Activated CD8-positive, alpha-beta memory T cell treated with anti-CD3 and anti-CD28 coated beads, Interleukin-2, amount 10 ng/mL, durations not matched to agents 7 days and 5 days (primary cell): ENCODE measurements around the gene STX11. TPM values are rescaled to one million over a fixed set of nuclear protein-coding genes. Genes with fewer than 3 reads are reported as not detected.
A peak's percentile ranks its signal among the peaks of the same experiment; 100 is the strongest.

Source experiments
- ATAC-seq: fragments of 150-1000 bp; cut with Tn5 transposase; one replicate; pipeline ENCODE4 v1.10.0; 2021; ENCODE audit warnings: moderate library complexity
- CTCF ChIA-PET: fragments of 350-600 bp; sonication (Branson Sonifier 250); formaldehyde crosslinking; loops from one replicate; lab custom pipeline; 2021; ENCODE audit warnings: antibody characterized with exemption; lab: Charles Lee
- DNase-seq: peaks from one replicate; pipeline ENCODE4 v3.0.0-alpha.2; 2020
- H3K27ac Mint-ChIP-seq: one replicate; pipeline ENCODE4 v1.8.0; 2021; ENCODE audit warnings: mild to moderate bottlenecking, mixed read lengths
- H3K27me3 Mint-ChIP-seq: one replicate; pipeline ENCODE4 v1.8.0; 2021; ENCODE audit warnings: mixed read lengths
- H3K36me3 Mint-ChIP-seq: one replicate; pipeline ENCODE4 v1.8.0; 2021; ENCODE audit warnings: mild to moderate bottlenecking, mixed read lengths
- H3K4me1 Mint-ChIP-seq: one replicate; pipeline ENCODE4 v1.8.0; 2021; ENCODE audit warnings: mixed read lengths
- H3K4me3 Mint-ChIP-seq: one replicate; pipeline ENCODE4 v1.8.0; 2021; ENCODE audit warnings: mild to moderate bottlenecking, moderate library complexity, mixed read lengths
- H3K9me3 Mint-ChIP-seq: one replicate; pipeline ENCODE4 v1.8.0; 2022; ENCODE audit warnings: low read depth, mixed read lengths
- total RNA-seq, 2 experiments: library from RNA; stranded (reverse); gene quantifications; one replicate each; pipeline ENCODE4 v1.2.3, GENCODE V29; 2021

Gene STX11
- total RNA-seq, 2 experiments from 2014 or later: 26.5 to 29.0 TPM

DNA sequence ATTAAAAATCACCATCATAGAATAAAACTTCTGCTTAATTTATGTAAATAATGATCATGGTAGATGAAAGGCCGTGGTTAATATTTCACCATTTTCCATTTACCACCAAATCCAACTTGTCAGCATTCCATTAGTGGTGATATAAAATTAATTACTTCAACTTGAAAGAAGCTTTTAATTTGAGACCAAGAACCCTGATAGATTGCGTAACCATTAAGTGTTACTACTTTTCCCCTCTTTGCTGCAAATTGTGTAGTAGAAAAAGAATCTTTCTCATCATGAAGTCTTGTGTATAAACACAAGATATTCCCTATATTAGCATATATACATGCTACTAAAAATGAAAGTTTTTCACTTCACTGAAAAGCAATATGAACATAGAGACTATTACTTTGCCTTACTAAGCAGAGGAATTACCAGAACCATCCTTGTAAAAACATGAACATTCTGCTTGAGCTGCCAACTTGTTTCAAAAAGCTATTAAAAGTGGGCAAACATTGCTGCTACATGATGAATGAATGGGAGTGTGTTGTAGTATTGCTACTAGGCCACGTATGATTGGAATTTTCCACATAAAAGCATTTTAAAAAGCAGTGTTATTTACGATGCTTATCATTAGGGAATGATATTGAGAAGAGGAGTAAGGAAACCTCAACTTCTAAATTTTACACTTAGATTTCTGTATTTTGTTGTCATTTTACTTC is 35.0 kb downstream of the STX11 start:
- ATAC-seq (no peak), DNase-seq (no peak)
- CTCF ChIA-PET: interaction anchor here (1.0 kb wide), 1 partner anchor 8 kb away, joined by 3 read pairs; no protein-coding TSS in a partner anchor
- Mint-ChIP-seq H3K4me1 (peaks cover 9% of the 10 kb centered on the region), H3K36me3 (peaks cover 71% of the 10 kb centered on the region), H3K9me3 (peaks cover 3% of the 10 kb centered on the region), H3K4me3 (no peak overlapping the region), H3K27ac (no peak overlapping the region), H3K27me3 (no peaks in the 10 kb centered on the region)

DNA sequence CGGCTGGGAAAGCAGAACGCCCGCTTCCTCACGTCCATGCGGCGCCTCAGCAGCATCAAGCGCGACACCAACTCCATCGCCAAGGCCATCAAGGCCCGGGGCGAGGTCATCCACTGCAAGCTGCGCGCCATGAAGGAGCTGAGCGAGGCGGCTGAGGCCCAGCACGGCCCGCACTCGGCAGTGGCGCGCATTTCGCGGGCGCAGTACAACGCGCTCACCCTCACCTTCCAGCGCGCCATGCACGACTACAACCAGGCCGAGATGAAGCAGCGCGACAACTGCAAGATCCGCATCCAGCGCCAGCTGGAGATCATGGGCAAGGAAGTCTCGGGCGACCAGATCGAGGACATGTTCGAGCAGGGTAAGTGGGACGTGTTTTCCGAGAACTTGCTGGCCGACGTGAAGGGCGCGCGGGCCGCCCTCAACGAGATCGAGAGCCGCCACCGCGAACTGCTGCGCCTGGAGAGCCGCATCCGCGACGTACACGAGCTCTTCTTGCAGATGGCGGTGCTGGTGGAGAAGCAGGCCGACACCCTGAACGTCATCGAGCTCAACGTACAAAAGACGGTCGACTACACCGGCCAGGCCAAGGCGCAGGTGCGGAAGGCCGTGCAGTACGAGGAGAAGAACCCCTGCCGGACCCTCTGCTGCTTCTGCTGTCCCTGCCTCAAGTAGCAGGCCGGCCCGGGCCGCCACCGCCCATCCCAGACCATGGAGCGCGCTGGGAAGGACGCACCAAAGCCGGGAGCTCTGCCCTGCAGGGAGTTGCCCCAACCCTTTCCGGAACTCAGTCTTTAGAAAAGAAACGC is 36.7 kb downstream of the STX11 start:
- DNase-seq (no peak), ATAC-seq (no peak)
- Mint-ChIP-seq H3K4me1 (peaks cover 6% of the 10 kb centered on the region), H3K36me3 (peaks cover 64% of the 10 kb centered on the region), H3K9me3 (peaks cover 3% of the 10 kb centered on the region), H3K27ac (no peak overlapping the region), H3K27me3 (no peaks in the 10 kb centered on the region), H3K4me3 (no peak overlapping the region)
- CTCF ChIA-PET: no interaction called here

GRCh38 chr6:144189351-144189750 is 39.0 kb downstream of the STX11 start:
- H3K36me3 Mint-ChIP-seq: peaks cover 56% of the 10 kb centered on the region
- H3K4me1 Mint-ChIP-seq: no peaks in the 10 kb centered on the region
- ATAC-seq (no peak), DNase-seq (no peak)
- CTCF ChIA-PET: no interaction called here
- H3K27me3 Mint-ChIP-seq: no peaks in the 10 kb centered on the region
- no peak overlapping the region for H3K27ac Mint-ChIP-seq
- peaks cover 10% of the 10 kb centered on the region for H3K9me3 Mint-ChIP-seq
- no peak overlapping the region for H3K4me3 Mint-ChIP-seq

GRCh38 chr6:144190080-144190479 is 39.8 kb downstream of the STX11 start:
- no peak overlapping the region for H3K27ac Mint-ChIP-seq
- no peak for ATAC-seq
- H3K4me3 Mint-ChIP-seq: no peak overlapping the region
- CTCF ChIA-PET: interaction anchor here (1.1 kb wide), 1 partner anchor 9 kb away, joined by 3 read pairs; no protein-coding TSS in a partner anchor
- DNase-seq: no peak
- peaks cover 51% of the 10 kb centered on the region for H3K36me3 Mint-ChIP-seq
- no peaks in the 10 kb centered on the region for H3K27me3 Mint-ChIP-seq
- no peaks in the 10 kb centered on the region for H3K4me1 Mint-ChIP-seq
- H3K9me3 Mint-ChIP-seq: peaks cover 10% of the 10 kb centered on the region

DNA sequence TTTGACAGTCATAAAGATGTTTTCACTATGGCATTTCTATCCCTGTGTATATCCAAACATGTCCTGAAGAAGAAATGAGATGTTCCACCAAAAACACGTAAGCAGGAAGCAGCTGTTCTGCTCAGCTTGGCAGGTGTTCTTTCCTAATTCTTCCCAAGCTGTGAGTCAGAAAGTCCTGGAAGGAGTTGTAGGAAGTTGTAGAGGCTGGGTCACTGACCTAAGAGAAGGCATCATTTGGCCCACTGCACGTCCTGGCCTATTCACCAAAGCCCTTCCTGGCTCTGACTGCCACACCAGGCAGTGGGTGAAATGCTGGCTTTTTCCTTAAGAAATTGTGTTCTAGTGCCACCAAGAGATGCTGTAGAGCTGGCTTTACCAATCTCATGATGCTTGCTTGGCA is 40.3 kb downstream of the STX11 start:
- ATAC-seq: no peak
- no peak for DNase-seq
- Mint-ChIP-seq H3K9me3 (peaks cover 10% of the 10 kb centered on the region), H3K4me1 (no peaks in the 10 kb centered on the region), H3K27me3 (no peaks in the 10 kb centered on the region), H3K36me3 (peaks cover 46% of the 10 kb centered on the region), H3K27ac (no peak overlapping the region), H3K4me3 (no peak overlapping the region)
- CTCF ChIA-PET: interaction anchor here (1.1 kb wide), 1 partner anchor 9 kb away, joined by 3 read pairs; no protein-coding TSS in a partner anchor

- DNase-seq: no peak
- CTCF ChIA-PET: interaction anchor here (1.4 kb wide), 1 partner anchor 8 kb away, joined by 3 read pairs; no protein-coding TSS in a partner anchor
- H3K36me3 Mint-ChIP-seq: peaks cover 28% of the 10 kb centered on the region
Measured at GRCh38 chr6:144193181-144193580, 42.9 kb downstream of the STX11 start.

DNA sequence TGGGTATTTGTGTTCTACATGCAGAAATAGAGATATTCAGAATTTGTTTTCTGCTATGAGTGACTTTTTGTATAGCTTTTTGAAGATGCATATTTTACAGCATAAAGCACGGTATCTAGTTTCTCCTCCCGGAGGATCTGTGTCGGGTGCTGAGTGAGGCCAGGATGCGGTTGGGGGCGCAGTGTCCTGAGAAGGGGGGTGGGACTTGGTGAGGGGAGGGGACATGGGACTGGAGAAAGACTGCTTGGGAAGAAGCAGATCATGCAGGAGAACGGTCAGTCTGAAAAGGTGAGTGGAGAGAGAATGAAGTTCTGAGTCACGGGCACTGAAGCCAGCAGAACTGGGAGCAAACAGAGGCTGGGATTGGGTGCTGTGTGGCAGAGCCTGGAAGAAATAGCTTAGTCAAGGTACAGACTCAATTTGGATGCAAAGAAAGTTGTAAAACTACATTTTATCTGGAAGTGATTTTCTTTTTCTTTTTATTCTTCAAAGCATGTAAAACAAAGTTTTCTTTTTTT is 44.0 kb downstream of the STX11 start:
- DNase-seq (no peak), ATAC-seq (no peak)
- peaks cover 31% of the 10 kb centered on the region for H3K36me3 Mint-ChIP-seq
- CTCF ChIA-PET: interaction anchor here (1.4 kb wide), 1 partner anchor 9 kb away, joined by 3 read pairs; no protein-coding TSS in a partner anchor
- H3K4me1 Mint-ChIP-seq: peaks cover 11% of the 10 kb centered on the region
- no peak overlapping the region for H3K27ac Mint-ChIP-seq
- no peaks in the 10 kb centered on the region for H3K27me3 Mint-ChIP-seq
- peaks cover 17% of the 10 kb centered on the region for H3K9me3 Mint-ChIP-seq
- no peak overlapping the region for H3K4me3 Mint-ChIP-seq

More at GRCh38 chr6:144193181-144193580, 42.9 kb downstream of the STX11 start:
- Mint-ChIP-seq H3K4me1 (peaks cover 5% of the 10 kb centered on the region), H3K27me3 (no peaks in the 10 kb centered on the region), H3K9me3 (peaks cover 9% of the 10 kb centered on the region), H3K27ac (no peak overlapping the region), H3K4me3 (no peak overlapping the region)
- no peak for ATAC-seq

DNA sequence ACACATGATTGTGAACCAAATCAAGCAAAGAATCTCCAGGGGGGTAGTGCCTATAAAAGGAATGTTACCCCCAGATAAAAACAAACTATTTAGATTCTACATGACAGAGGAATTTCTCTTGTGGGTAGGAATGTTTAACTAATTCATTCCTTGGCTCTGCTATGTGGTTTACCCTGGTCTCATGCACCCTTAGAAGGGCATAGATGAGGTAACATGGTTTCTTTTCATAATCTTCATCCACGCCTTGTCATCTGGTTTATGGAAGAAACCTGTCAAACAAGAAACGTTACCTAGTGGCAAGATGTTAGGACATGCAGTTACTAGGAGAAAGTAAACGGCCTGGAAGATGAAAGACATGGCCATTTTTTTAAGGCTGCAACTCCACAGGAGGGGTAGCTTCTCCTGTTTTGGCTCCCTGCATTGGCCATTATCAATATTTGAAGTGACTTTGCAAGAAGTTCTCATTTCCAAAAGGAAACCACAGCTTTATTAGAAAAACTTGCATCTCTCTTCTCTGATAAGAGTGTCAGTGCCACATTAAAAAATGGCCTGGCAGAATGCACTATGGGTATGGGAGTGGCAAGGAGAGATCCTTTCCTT is 45.5 kb downstream of the STX11 start:
- DNase-seq (no peak), ATAC-seq (no peak)
- Mint-ChIP-seq H3K9me3 (peaks cover 17% of the 10 kb centered on the region), H3K4me1 (peaks cover 11% of the 10 kb centered on the region), H3K4me3 (no peak overlapping the region), H3K27ac (no peak overlapping the region), H3K27me3 (no peaks in the 10 kb centered on the region), H3K36me3 (peaks cover 28% of the 10 kb centered on the region)
- CTCF ChIA-PET: no interaction called here

- Mint-ChIP-seq H3K4me1 (peaks cover 11% of the 10 kb centered on the region), H3K36me3 (peaks cover 24% of the 10 kb centered on the region), H3K27me3 (no peaks in the 10 kb centered on the region), H3K4me3 (no peak overlapping the region), H3K9me3 (peaks cover 25% of the 10 kb centered on the region), H3K27ac (no peak overlapping the region)
- CTCF ChIA-PET: no interaction called here
- ATAC-seq (peak; percentile 45), DNase-seq (peak; percentile 47)
Measured at GRCh38 chr6:144197919-144198318, 47.6 kb downstream of the STX11 start.

DNA sequence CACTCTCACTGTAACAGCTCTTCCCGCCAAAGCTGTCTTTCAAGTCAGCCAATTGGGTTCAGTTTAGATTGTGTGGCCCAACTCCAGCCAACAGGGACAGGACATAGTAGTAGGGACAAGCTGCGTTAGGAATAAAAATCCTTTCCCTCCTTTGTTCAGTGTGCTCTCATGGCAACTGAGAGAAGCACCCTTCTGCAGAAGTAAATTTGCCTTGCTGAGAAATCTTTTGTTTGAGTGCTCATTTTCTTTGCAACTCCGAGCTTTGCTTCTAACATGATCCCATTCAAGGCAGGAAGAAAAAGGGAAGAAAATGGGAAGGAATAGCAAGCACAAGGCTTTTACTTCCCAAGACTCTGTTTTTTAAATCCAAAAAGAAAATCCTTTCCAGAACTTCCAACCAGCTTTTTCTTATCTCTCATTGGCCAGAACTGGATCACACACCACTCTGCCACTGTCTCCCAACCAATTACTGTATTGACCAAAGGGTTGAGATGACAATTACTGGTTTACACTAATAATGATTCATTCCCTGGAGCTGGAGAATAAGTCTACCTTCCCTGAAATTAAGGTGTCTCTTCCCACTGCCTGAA is 52.7 kb downstream of the STX11 start:
- H3K4me3 Mint-ChIP-seq: no peak overlapping the region
- peaks cover 34% of the 10 kb centered on the region for H3K9me3 Mint-ChIP-seq
- ATAC-seq (no peak), DNase-seq (no peak)
- H3K4me1 Mint-ChIP-seq: peaks cover 8% of the 10 kb centered on the region
- H3K36me3 Mint-ChIP-seq: peaks cover 30% of the 10 kb centered on the region
- no peak overlapping the region for H3K27ac Mint-ChIP-seq
- H3K27me3 Mint-ChIP-seq: peaks cover 33% of the 10 kb centered on the region
- CTCF ChIA-PET: no interaction called here

DNA sequence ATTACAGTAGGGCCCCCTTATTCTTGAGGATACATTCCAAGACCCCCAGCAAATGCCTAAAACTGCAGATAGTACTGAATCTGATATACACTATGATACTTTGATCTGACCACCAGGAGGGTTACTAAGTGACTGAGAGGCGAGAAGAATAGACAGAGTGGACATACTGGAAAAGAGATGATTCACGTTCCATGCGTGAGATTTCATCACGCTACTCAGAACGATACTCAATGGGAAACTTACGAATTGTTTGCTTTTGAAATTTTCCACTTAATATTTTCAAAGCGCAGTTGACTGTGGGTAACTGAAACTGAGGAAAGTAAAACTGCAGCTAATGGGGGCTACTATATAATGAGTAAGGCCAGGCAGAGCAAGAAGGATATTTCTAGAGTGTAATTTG is 60.8 kb downstream of the STX11 start:
- CTCF ChIA-PET: no interaction called here
- Mint-ChIP-seq H3K36me3 (peaks cover 4% of the 10 kb centered on the region), H3K4me1 (peaks cover 16% of the 10 kb centered on the region), H3K4me3 (no peak overlapping the region), H3K27me3 (peaks cover 39% of the 10 kb centered on the region), H3K9me3 (no peaks in the 10 kb centered on the region), H3K27ac (no peak overlapping the region)
- DNase-seq: no peak
- no peak for ATAC-seq

GRCh38 chr6:144213315-144213714 is 63.0 kb downstream of the STX11 start:
- CTCF ChIA-PET: interaction anchor here (6.4 kb wide), 1 partner anchor 106 kb away, joined by 44 read pairs; no protein-coding TSS in a partner anchor
- no peak overlapping the region for H3K4me3 Mint-ChIP-seq
- peaks cover 27% of the 10 kb centered on the region for H3K4me1 Mint-ChIP-seq
- peaks cover 22% of the 10 kb centered on the region for H3K27me3 Mint-ChIP-seq
- ATAC-seq (no peak), DNase-seq (no peak)
- no peak overlapping the region for H3K27ac Mint-ChIP-seq
- peaks cover 1% of the 10 kb centered on the region for H3K36me3 Mint-ChIP-seq
- H3K9me3 Mint-ChIP-seq: no peaks in the 10 kb centered on the region

- DNase-seq (no peak), ATAC-seq (no peak)
- H3K36me3 Mint-ChIP-seq: peaks cover 1% of the 10 kb centered on the region
- peaks cover 30% of the 10 kb centered on the region for H3K4me1 Mint-ChIP-seq
- H3K27ac Mint-ChIP-seq: no peak overlapping the region
- H3K4me3 Mint-ChIP-seq: no peak overlapping the region
- H3K9me3 Mint-ChIP-seq: no peaks in the 10 kb centered on the region
- CTCF ChIA-PET: interaction anchor here (0.6 to 6.4 kb wide), 3 partner anchors 25 to 107 kb away, joined by 3 to 44 read pairs (median 7); no protein-coding TSS in a partner anchor
- peaks cover 17% of the 10 kb centered on the region for H3K27me3 Mint-ChIP-seq
Measured at GRCh38 chr6:144214029-144214428, 63.7 kb downstream of the STX11 start.
